ENCODE data around the gene GRK1.
"Not testable (repeated sequence)": the region's sequence is repeated elsewhere in the genome, so short reads cannot be mapped to it uniquely, and the experiment has no call there.

The GRK1 gene

DNA sequence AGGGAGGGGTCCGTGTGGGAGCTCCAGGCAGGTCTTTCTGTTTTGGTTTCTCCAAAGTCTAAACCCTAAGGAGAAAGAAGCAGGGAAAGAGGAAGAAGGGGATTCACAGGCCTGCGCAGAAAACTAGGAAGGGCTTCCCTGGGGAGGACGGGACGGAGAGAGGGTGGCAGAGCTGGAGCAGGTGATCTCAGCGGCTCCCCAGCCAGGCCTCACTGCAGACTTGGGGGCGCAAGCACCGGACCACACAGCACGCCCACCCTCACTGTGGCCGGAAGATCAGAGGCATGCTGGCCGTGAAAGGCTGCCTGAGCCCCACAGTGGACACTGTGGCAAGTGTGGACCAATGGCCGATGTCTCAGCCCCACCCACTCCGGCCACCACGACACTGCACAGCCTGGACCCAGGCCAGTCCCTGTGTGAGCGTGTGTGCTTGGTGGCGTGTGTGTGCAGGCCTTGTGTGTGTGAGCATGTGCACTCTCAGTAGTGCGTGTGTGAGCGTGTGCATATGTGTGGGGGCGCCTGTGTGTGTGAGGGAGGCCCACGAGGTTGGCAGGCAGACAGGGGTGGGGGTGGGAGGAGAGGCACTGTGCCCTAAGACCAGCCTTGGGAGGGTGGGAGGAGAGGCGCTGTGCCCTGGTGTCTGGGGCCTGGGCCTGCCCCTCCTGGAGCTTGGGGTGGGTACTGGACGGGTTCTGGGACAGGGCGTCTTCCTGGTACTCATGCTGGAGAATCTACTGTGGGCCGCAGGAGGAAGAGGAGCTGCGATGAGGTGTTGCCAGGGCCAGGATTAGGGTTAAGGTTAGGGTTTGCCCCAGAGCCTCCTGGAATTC lies 76.6 kb downstream of the GRK1 start:
- no peak for DNase-seq (ENCODE audit: low read depth in 1 of 2, low spot score in 1 of 2)

DNA sequence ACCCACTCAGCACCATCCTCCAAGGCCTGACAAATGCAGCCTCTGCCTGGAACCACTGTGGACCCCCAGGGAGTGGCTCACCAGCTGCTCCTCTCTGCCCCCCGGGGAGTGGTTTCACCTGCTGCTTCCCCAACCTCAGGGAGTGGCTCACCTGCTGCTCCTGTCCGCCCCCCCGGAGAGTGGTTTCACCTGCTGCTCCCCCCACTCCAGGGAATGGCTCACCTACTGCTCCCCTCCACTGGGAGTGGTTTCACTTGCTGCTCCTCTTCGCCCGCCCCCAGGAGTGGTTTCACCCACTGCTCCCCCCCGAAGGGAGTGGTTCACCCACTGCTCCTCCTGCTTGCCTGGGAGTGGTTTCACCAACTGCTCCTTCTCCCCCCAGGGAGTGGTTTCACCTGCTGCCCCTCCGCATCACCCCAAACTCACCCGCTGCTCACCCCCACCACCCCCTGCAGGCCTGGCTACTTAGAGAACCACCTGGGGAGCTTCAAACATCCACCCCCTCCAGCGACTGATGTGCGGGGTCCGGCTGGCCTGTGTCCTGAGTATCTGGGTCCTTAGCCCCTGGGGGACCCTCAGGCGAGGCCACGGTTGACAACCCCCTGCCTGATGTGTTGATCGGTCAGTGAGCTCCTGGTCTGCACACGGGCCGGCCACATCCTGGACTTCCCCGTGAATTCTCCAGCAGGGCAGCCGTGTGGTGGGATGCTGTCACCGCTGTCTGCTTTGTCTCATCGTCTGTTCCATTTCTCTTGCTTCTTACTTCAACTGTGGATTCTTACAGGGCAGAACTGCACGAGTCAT lies 77.4 kb downstream of the GRK1 start:
- DNase-seq (ENCODE audit: low read depth in 1 of 2, low spot score in 1 of 2), result no peak

DNA sequence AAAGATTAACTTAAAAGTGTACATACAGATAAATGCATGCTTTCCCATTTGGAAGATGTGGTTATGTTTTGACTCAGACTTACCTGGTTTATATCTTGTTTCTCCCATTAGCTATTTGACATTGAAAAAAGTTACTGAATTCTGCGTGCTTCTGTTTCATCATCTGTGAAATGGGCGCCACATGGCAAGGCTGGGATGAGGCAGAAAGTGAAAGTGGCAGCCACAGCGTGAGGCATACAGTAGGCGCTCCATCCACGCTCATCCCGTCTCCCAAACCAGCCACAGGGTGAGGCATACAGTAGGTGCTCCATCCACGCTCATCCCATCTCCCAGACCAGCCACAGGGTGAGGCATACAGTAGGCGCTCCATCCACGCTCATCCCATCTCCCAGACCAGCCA lies 78.0 kb downstream of the GRK1 start:
- DNase-seq (ENCODE audit: low read depth in 1 of 2, low spot score in 1 of 2), result no peak

DNA sequence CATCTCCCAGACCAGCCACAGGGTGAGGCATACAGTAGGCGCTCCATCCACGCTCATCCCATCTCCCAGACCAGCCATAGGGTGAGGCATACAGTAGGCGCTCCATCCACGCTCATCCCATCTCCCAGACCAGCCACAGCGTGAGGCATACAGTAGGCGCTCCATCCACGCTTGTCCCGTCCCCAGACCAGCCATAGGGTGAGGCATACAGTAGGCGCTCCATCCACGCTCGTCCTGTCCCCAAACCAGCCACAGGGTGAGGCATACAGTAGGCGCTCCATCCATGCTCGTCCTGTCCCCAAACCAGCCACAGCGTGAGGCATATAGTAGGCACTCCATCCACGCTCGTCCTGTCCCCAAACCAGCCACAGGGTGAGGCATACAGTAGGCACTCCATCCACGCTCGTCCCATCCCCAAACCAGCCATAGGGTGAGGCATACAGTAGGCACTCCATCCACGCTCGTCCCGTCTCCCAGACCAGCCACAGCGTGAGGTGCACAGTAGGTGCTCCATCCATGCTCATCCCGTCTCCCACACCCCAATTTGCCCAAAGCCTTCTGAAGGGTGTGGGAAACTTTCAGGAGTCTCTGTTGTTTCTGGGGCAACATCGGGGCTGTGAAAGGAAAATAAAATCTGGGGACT lies 78.6 kb downstream of the GRK1 start:
- not testable (repeated sequence) for DNase-seq (ENCODE audit: low read depth in 1 of 2, low spot score in 1 of 2)

DNA sequence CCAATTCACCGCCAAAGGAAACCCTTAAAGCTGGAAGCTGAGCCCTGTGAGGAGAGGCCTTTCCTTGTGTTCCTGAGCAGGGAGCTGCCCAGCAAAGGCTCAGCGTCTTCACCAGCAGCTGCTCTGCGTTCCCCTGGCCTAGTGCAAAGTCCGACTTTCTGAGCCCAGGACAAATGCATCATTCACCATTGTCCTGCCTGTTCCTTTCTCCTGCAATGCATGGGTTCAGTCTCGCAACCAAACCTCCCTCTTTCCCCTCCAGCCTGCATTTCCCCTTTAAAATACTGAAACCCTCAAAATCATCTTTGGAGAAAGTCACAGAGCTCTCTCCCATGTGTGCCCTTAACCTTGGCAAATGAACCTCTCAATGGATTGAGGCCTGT lies 79.1 kb downstream of the GRK1 start:
- no peak for DNase-seq (ENCODE audit: low read depth in 1 of 2, low spot score in 1 of 2)

DNA sequence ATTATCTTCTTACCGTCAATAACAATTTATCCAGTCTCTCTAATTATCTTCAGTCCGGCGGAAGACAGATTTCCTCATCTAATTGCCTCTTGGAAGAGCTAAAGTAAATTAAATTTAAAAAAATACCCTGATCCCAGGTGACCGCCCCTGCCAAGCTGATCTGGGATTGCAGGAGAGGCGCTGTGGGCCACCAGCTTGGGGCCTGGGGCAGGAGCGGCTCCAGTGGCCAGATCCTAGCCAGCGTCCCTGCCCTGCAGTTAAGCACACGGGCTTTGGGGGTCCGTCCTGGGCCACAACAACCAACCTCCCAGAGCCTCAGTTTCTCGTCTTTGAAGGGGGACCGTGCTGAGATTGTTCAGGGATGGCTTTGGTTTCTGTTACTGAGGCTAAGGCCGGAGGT lies 79.7 kb downstream of the GRK1 start:
- no peak for DNase-seq (ENCODE audit: low read depth in 1 of 2, low spot score in 1 of 2)

DNA sequence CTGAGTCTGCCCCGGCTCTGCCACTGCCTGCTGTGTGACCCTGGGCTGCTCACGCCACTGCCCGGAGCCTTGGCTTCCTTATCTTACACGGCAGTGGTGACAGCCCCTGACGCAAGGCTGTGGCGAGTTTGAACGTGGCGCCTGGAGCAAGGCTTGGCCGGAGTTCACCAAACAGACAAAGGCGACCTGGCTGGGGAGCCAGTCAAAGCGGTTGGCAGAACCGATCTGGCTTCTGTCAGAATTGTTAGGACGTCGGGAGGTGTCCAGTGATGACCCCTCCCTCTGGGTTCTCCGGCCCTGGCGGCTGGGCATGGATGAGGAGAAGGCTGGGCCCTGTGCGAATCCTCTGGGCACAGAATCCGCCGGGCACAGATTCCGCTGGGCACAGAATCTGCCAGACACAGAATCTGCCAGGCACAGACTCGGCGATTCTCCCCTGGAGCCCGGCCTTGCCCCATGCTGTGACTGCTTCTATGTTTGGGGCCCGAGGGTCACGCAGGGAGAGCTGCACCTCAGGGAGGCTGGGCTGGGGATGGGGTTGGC lies 80.3 kb downstream of the GRK1 start:
- DNase-seq (ENCODE audit: low read depth in 1 of 2, low spot score in 1 of 2), result no peak

DNA sequence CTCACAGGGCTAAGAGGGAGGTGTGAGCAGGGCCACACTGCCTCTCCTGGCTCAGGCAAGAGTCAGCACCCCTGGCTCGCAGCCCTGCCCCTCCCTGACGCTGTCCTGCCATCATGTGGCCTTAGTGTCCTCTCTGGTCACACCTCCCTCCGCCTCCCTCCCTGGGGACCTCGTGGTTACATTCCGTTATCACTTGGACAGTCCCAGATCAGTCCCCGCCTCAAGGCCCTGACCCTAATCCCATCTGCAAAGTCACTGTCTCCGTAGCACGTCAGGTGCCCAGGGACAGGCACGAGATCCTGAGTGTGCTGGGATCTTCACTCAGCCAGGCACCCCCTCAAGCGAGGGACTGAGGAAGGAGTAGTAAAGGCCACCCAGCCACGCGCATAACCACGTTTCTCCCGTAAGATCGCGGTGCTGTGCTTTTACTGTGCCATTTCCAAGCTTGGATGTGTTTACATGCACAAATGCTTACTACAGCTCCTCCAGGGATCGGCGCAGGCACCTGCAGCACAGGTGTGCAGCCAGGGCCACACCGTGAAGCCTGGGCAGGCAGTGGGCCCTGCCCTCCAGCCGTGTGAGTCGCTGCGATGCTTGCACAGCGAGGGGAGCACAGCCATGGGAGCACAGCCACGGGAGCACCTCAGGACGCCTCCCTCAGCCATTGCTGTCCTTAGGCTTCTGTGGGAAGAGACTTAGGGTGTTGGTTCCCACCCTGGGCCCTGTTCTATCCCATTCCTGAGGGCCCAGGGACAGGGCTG lies 81.3 kb downstream of the GRK1 start:
- DNase-seq (ENCODE audit: low read depth in 1 of 2, low spot score in 1 of 2), result no peak

DNA sequence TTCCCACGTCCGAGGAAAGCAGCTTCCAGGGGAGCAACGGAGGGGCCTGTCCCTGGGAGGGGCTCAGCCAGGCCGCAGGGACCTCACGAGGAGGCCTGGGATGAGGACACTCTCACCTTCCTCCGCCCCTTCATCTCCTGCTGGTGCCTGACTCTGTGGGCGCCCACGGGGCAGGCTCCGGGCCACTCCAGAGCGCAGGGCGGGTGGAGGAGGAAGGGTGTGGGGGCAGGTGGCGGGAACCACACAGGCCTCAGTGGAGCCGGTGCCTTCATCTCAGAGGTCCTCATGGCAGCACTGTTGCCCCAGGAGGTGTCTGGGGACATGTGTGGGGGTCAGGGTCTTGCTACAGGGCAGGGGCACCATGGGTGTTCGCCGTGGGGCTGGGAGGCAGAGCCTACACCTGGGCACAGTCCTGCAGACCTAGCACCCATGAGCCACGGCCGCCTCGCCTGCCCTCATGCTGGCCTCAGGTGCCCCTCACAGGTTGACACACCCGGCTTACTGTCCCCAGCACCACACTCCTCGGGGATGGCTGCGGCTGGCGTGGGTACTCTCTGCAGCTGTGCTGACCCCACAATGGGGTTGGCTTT lies 81.9 kb downstream of the GRK1 start:
- DNase-seq (ENCODE audit: low read depth in 1 of 2, low spot score in 1 of 2), result no peak

DNA sequence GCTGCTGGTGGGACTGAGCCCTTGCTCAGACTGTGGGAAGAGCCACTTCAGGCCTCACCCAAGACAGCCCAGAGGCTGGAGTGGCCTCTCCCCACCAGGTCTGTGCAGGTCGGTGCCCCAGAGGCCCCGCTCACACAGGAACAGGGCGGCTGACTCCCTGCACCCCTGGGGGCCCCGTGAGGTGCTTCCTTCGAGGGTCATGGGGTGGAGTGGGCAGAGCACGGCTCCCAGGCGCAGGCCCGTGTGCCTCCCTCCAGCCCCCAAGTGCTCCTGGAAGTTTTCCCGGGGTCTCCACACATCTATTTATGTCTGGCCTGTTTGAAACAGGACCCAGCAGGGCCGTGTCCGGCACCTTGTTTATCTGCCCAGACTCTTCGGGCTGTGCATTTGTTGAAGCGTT lies 82.5 kb downstream of the GRK1 start:
- no peak for DNase-seq (ENCODE audit: low read depth in 1 of 2, low spot score in 1 of 2)

DNA sequence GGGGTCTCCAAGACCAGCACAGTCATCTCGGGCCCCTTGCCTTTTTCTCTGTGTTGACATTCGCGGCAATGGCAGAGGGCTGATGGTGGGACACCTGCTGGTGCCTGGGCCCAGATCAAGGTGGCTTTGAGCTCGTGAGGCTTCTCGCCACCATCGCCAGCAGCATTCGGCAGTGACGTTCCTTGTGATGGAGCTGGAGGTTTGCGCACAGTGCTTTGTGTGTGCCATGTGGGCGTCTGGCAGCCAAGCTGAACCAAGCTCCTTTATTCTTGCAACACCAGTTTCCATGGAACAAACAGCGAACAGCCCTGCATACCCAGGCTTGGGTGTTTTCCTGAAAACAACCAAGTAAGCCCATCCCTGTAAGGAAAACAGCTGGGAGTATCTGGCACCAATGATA lies 82.9 kb downstream of the GRK1 start:
- no peak for DNase-seq (ENCODE audit: low read depth in 1 of 2, low spot score in 1 of 2)

DNA sequence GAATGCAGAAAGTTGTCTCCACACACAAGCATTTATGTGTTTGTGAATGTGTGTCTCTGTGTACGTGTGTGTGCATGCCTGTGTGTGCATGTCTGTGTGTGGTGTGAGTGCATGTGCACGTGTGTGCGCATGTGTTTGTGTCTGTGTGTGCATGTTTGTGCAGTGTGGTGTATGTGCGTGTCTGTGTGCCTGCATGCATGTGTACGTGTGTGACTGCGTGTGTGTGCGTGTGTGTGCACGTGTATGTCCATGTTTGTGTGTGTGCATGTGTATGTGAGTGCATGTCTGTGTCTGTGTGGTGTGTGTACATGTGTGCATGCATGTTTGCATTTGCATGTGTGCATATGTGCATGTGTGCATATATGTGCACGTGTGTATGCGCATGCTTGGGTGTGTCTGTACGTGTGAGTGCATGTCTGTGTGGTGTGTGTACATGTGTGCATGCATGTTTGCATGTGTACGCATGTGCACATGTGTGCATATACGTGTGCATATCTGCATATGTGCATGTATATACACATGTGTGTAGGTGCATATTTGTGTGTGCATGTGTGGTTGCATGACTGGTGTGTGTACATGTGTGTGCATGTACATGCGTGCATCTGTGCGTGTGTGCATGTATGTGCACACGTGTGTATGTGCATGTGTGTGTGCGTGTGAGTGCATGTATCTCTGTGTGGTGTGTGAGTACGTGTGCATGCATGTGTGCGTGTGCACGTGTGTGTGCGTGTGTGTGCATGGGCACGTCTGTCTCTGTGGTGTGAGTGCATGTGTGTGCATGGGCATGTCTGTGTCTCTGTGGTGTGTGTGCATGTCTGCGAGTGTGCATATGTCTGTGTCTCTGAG lies 83.8 kb downstream of the GRK1 start:
- DNase-seq (ENCODE audit: low read depth in 1 of 2, low spot score in 1 of 2), result no peak

DNA sequence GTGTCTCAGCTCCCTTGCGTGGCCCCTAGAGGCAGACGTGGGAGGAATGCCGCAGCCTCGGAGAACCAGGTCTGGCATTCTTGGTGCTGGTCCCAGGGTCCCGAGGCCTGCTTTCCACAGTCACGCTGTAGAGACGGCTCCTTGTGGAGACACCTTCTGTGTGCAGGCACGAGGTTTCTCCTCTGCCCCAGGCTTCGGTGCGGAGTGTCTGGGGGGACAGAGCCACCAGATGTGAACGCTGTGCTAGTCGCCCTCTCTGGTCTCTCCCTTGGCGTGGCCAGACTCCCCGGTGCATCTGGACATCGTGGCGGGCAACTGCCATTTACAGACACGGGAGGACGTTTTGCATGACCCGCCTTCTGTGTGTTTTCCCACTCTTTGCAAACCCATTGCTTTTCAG lies 84.5 kb downstream of the GRK1 start:
- DNase-seq (ENCODE audit: low read depth in 1 of 2, low spot score in 1 of 2), result no peak

DNA sequence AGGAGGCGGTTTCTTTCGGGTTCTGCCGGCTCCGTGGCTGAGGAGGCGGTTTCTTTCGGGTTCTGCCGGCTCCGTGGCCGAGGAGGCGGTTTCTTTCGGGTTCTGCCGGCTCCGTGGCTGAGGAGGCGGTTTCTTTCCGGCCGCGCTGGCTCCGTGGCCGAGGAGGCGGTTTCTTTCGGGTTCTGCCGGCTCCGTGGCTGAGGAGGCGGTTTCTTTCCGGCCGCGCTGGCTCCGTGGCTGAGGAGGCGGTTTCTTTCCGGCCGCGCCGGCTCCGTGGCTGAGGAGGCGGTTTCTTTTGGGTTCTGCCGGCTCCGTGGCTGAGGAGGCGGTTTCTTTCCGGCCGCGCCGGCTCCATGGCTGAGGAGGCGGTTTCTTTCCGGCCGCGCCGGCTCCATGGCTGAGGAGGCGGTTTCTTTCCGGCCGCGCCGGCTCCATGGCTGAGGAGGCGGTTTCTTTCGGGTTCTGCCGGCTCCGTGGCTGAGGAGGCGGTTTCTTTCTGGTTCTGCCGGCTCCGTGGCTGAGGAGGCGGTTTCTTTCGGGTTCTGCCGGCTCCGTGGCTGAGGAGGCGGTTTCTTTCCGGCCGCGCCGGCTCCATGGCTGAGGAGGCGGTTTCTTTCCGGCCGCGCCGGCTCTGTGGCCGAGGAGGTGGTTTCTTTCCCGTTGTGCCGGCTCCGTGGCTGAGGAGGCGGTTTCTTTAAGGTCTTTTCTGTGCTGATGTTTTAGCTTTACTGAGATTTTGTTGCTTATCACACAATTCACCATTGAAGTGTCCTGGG lies 85.4 kb downstream of the GRK1 start:
- not testable (repeated sequence) for DNase-seq (ENCODE audit: low read depth in 1 of 2, low spot score in 1 of 2)

DNA sequence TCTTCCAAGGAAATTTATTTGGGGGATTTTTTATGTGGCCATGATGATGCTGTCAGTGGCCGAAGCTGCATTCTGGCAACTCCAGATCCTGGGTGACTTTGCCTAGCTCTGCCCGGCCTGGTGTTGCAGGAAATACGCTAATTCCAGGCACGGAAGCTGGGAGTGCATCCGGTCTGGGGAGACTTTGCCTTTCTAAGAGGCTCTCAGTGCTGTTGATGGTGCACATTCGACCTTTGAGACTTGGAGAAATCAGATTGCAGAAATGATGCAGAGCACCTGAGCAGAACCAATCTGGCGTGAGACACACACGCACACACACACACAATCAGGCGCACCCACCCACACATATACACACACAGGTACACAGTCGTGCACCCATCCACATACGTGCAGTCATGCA lies 86.2 kb downstream of the GRK1 start:
- DNase-seq (ENCODE audit: low read depth in 1 of 2, low spot score in 1 of 2), result no peak

DNA sequence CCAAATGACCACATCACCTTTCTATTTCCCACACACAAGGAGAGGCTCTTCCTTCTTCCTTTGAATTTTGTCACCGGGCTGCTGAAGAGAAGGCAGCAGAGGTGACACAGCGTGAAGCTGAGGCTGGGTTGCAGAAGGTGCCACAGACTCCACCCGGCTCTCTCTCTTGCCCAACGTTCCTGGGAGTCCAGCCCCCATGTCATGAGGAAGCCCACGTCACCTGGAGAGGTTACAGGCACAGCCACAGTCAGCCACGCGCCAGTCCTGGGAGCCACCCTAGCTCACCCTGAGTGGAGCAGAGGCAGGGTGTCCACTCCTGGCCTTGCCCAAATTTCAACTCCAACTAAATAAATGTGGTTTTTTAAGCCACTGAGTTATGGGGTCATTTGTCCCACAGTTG lies 87.2 kb downstream of the GRK1 start:
- no peak for DNase-seq (ENCODE audit: low read depth in 1 of 2, low spot score in 1 of 2)

DNA sequence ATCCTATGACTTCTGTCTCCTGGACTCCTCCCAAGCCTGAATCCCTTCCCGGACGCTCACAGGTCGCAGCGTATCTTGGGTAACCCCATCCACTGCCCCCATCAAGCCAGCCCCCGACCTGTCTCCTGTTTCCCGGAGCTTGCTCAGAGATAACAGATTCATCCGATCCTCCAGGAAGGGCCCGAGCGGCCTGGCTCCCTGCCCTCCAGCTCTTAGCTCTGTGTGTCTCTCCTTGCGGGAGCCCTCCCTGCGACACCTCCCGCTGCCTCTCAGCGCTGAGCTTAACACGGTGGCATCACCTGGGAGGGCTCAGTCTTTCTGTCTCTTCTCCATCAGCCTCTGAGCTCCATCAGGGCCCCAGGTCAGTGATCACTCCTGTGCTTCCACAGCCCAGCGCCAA lies 87.7 kb downstream of the GRK1 start:
- no peak for DNase-seq (ENCODE audit: low read depth in 1 of 2, low spot score in 1 of 2)

DNA sequence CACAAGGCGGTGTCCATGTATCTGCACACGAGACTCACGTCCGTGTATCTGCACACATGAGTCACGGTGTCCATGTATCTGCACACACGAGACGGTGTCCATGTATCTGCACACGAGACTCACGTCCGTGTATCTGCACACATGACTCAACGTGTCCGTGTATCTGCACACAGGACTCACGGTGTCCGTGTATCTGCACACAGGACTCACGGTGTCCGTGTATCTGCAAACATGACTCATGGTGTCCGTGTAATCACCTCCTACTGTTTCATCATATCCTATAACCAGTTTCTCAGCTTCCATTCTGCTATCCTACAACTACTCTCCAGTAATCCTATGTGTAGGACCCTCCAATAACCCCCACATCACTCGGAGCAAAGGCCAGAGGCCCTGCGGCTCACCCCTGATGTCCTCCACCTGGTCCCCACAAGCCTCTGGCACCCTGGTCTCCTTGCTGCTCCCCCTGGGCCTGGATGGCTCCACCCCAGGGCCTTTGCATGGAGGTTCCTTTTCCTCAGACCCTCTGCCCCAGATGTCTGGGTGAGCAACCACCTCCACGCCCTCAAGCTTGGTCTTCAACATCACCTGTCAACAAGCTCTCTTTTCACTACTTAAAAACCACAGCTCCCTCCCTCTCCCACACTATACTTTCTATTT lies 89.5 kb downstream of the GRK1 start:
- no peak for DNase-seq (ENCODE audit: low read depth in 1 of 2, low spot score in 1 of 2)
